ENCODE data around the gene RSBN1. TPM values are rescaled to one million over a fixed set of nuclear protein-coding genes. Genes with fewer than 3 reads are reported as not detected.

RSBN1 gene
- total RNA-seq, 1 donor from 2014 or later: 21.0 TPM

DNA sequence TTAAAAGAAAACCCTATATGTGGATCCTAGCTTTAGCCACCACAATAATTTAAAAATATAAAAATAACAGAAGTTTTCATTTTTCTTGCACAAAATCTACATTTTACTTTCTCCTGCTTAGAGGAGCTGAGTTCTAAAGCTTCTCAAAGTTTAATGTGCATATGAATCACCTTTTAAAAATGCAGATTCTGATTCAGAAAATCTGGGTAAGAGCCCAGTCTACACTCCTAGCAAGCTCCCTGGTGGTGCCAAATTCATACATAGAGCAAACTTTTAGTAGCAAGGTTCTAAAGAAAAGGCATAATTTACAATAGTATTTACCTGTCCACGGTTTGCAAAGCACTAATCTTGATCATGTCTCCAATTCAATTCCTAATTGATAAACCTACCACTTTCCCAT is 19.3 kb downstream of the RSBN1 start:
- no peak for DNase-seq
- no peak for TF ChIP-seq CTCF (IDR thresholded peaks at IDR 0.05)
- intact Hi-C loops (cut with DNase I): no loop called here
- Histone ChIP-seq H3K36me3 (peaks cover 29% of the 10 kb centered on the region), H3K4me1 (peaks cover 38% of the 10 kb centered on the region), H3K9me3 (no peaks in the 10 kb centered on the region), H3K27me3 (ENCODE audit: low read depth) (no peaks in the 10 kb centered on the region), H3K27ac (no peak overlapping the region), H3K4me3 (no peak overlapping the region)
- no peak for ATAC-seq

GRCh38 chr1:113792471-113792870 is 19.8 kb downstream of the RSBN1 start:
- H3K9me3 ChIP-seq: no peaks in the 10 kb centered on the region
- no peak overlapping the region for H3K4me3 ChIP-seq
- TF ChIP-seq CTCF (IDR thresholded peaks at IDR 0.05): no peak
- H3K4me1 ChIP-seq: peaks cover 33% of the 10 kb centered on the region
- H3K36me3 ChIP-seq: peaks cover 25% of the 10 kb centered on the region
- H3K27me3 ChIP-seq (ENCODE audit: low read depth): no peaks in the 10 kb centered on the region
- H3K27ac ChIP-seq: no peak overlapping the region
- ATAC-seq (no peak), DNase-seq (no peak)
- intact Hi-C loops (cut with DNase I): no loop called here

DNA sequence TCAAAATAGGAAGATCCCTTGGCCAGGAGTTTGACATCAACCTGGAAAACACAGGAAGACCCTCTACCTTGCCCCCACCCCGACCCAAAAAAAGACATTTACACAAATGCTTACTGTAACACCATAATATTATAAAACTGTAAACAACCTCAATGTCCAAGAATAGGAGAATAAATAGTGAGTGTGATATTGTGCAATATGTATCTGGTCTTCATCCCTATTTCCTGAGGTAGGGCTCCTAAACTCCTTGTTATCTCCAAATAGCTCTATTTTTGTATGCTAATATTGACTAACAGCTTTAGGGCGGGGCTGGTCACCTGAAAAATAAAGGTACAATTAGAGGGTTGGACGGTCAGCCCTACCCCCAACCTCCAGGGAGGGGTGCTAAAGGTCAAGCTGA is 23.5 kb downstream of the RSBN1 start:
- Histone ChIP-seq H3K4me1 (peaks cover 41% of the 10 kb centered on the region), H3K27ac (no peak overlapping the region), H3K36me3 (no peaks in the 10 kb centered on the region), H3K27me3 (ENCODE audit: low read depth) (no peaks in the 10 kb centered on the region), H3K9me3 (no peaks in the 10 kb centered on the region), H3K4me3 (no peak overlapping the region)
- DNase-seq (no peak), ATAC-seq (no peak)
- TF ChIP-seq CTCF (IDR thresholded peaks at IDR 0.05): no peak
- intact Hi-C loops (cut with DNase I): no loop called here

DNA sequence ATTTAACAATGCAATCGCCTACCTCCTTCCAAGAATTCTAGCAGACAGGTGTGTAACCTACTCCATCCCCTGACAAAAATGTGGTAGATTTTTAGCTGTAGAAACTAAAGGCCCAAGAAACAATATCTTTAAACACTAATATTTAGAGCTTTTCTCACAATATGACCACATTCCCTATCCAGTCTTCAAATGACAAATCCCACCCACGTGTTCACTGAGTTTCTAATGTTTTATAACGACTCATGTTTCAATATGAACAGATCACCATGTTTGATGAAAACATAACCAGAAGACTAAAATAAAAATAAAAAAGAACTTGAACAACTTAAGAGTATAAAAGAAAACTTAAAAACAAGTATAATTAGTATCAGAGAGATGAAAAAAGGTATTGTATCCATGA is 24.6 kb downstream of the RSBN1 start:
- Histone ChIP-seq H3K36me3 (no peaks in the 10 kb centered on the region), H3K27ac (no peak overlapping the region), H3K4me1 (peaks cover 42% of the 10 kb centered on the region), H3K27me3 (ENCODE audit: low read depth) (no peaks in the 10 kb centered on the region), H3K9me3 (no peaks in the 10 kb centered on the region), H3K4me3 (no peak overlapping the region)
- no peak for ATAC-seq
- no peak for TF ChIP-seq CTCF (IDR thresholded peaks at IDR 0.05)
- intact Hi-C loops (cut with DNase I): no loop called here
- DNase-seq: no peak

GRCh38 chr1:113786069-113786468 is 26.2 kb downstream of the RSBN1 start:
- Histone ChIP-seq H3K4me1 (peaks cover 57% of the 10 kb centered on the region), H3K36me3 (no peaks in the 10 kb centered on the region), H3K9me3 (no peaks in the 10 kb centered on the region), H3K4me3 (no peak overlapping the region), H3K27me3 (ENCODE audit: low read depth) (no peaks in the 10 kb centered on the region), H3K27ac (no peak overlapping the region)
- intact Hi-C loops (cut with DNase I): no loop called here
- no peak for DNase-seq
- ATAC-seq: no peak
- no peak for TF ChIP-seq CTCF (IDR thresholded peaks at IDR 0.05)
